Testis (tissue), 2 donors: ENCODE data around the gene ZNF521.

Experiments
- POLR2A ChIP-seq: fragments of 450-650 bp; IDR thresholded peaks from one replicate; pipeline ENCODE4 v1.6.1; 2017; ENCODE audit warnings: antibody characterized with exemption, mild to moderate bottlenecking, moderate library complexity
- TF ChIP-seq, protein P1 (sequence below), 3 experiments: fragments of 450-650 bp in 2 of 3; fragments of 200-600 bp in 1 of 3; sonication (generic) in 1 of 3; IDR thresholded peaks; one replicate each; pipeline ENCODE4 v1.5.1; 2016 to 2019; ENCODE audit warnings: antibody characterized with exemption in 3 of 3, mild to moderate bottlenecking in 2 of 3, moderate library complexity in 1 of 3

DNA sequence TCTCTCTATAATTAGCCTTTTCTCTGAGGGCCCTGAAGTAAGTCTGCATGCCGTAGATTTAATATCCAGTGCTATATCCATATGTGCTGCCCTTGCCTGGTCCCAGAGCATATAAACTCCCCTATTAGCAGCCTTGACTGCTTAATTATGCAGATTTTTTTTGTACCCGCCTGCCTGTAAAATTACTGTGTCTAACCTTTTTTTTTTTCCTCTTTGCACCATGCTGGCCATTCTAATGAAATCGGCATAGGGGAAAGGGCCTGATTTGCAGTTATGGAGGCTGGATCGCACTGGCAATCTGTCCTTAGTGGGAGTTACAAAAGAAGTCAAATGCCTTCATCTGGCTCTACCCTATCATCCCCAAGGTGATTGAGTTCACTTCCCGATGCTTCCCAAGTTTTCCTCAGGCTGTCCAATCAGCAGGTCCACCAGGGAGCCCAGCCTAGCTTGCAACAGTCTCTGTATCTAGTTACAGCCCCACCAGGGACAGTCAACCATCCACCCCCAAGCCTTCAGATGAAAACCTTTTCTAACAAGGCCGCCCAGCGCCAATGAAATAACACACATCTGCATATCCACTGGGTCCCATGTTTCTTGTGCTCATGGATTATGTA, 239.0 kb downstream of the ZNF521 start:
- no peak for TF ChIP-seq POLR2A
- TF ChIP-seq, protein P1, sequence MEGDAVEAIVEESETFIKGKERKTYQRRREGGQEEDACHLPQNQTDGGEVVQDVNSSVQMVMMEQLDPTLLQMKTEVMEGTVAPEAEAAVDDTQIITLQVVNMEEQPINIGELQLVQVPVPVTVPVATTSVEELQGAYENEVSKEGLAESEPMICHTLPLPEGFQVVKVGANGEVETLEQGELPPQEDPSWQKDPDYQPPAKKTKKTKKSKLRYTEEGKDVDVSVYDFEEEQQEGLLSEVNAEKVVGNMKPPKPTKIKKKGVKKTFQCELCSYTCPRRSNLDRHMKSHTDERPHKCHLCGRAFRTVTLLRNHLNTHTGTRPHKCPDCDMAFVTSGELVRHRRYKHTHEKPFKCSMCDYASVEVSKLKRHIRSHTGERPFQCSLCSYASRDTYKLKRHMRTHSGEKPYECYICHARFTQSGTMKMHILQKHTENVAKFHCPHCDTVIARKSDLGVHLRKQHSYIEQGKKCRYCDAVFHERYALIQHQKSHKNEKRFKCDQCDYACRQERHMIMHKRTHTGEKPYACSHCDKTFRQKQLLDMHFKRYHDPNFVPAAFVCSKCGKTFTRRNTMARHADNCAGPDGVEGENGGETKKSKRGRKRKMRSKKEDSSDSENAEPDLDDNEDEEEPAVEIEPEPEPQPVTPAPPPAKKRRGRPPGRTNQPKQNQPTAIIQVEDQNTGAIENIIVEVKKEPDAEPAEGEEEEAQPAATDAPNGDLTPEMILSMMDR (IDR thresholded peaks at IDR 0.05) = no peak
